PFSK-1 (cell line): ENCODE measurements around the gene FKBP4.

ENCODE experiments used
- FOXP2 ChIP-seq: optimal IDR thresholded peaks from 2 replicates; pipeline ENCODE3; 2011; ENCODE audit warnings: borderline replicate concordance, control low read depth, inconsistent platforms; ENCODE audit not compliant: insufficient read depth; ENCODE audit errors: extremely low read length, extremely low read depth
- POLR2AphosphoS5 ChIP-seq: IDR thresholded peaks from 2 replicates; pipeline ENCODE4 v1.6.1; 2012; ENCODE audit warnings: low read depth, mild to moderate bottlenecking, control low read depth, low read length, moderate library complexity
- SIN3A ChIP-seq: IDR thresholded peaks from 2 replicates; pipeline ENCODE4 v1.6.1; 2012; ENCODE audit warnings: mild to moderate bottlenecking, low read length, moderate library complexity, borderline replicate concordance; ENCODE audit not compliant: insufficient read depth
- TAF1 ChIP-seq: IDR thresholded peaks from 2 replicates; pipeline ENCODE4 v1.6.1; 2012; ENCODE audit warnings: low read length, control low read depth, borderline replicate concordance; ENCODE audit not compliant: insufficient read depth
- TF ChIP-seq, protein P1 (sequence below), 2 experiments: IDR thresholded peaks; 2 replicates each; pipeline versions ENCODE4 v1.6.1 to v1.8.0; 2011 to 2012; ENCODE audit warnings: low read depth in 2 of 2, low read length in 2 of 2, control low read depth in 1 of 2, inconsistent platforms in 1 of 2, mild to moderate bottlenecking in 1 of 2, moderate library complexity in 1 of 2; ENCODE audit not compliant: insufficient read depth in 1 of 2

DNA sequence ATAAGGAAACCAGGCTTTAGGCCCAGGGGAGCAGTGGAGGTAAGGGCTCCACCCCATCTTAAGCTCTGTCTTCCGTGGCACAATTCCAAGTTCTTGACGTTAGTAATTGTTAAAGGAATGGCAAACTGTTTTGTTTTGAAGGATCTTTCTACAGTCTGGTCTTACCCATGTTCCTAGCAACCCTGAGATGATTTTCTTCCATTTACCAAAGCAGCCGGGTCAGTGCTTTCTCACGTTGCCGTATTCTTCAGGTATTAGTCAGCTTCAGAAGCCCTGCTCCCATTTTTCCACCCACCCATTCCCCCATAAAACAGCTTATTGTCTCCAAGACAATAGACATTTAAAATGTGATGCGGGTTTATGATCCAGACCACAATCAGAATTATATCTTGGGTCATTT lies 29.8 kb downstream of the FKBP4 start:
- TF ChIP-seq, protein P1, sequence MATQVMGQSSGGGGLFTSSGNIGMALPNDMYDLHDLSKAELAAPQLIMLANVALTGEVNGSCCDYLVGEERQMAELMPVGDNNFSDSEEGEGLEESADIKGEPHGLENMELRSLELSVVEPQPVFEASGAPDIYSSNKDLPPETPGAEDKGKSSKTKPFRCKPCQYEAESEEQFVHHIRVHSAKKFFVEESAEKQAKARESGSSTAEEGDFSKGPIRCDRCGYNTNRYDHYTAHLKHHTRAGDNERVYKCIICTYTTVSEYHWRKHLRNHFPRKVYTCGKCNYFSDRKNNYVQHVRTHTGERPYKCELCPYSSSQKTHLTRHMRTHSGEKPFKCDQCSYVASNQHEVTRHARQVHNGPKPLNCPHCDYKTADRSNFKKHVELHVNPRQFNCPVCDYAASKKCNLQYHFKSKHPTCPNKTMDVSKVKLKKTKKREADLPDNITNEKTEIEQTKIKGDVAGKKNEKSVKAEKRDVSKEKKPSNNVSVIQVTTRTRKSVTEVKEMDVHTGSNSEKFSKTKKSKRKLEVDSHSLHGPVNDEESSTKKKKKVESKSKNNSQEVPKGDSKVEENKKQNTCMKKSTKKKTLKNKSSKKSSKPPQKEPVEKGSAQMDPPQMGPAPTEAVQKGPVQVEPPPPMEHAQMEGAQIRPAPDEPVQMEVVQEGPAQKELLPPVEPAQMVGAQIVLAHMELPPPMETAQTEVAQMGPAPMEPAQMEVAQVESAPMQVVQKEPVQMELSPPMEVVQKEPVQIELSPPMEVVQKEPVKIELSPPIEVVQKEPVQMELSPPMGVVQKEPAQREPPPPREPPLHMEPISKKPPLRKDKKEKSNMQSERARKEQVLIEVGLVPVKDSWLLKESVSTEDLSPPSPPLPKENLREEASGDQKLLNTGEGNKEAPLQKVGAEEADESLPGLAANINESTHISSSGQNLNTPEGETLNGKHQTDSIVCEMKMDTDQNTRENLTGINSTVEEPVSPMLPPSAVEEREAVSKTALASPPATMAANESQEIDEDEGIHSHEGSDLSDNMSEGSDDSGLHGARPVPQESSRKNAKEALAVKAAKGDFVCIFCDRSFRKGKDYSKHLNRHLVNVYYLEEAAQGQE (IDR thresholded peaks at IDR 0.05; ENCODE audit: insufficient read depth in 1 of 2, low read depth in 2 of 2, low read length in 2 of 2) = no peak
- TF ChIP-seq TAF1 (no peak), POLR2AphosphoS5 (no peak), SIN3A (no peak), FOXP2 (no peak)
